K562 (cell line): ENCODE measurements around the gene CASP2. TPM values are rescaled to one million over a fixed set of nuclear protein-coding genes. Genes with fewer than 3 reads are reported as not detected.

Experiments
- CBX1 ChIP-seq: sonication (generic); IDR thresholded peaks from 2 replicates; pipeline ENCODE4 v1.6.1; 2016; ENCODE audit warnings: antibody characterized with exemption, low read depth, mild to moderate bottlenecking
- CCNT2 ChIP-seq: IDR thresholded peaks from 2 replicates; pipeline ENCODE4 v1.6.1; 2011; ENCODE audit warnings: borderline replicate concordance, low read depth, mild to moderate bottlenecking, moderate library complexity, mixed read lengths, low read length; ENCODE audit not compliant: insufficient read length; ENCODE audit errors: extremely low read depth
- CHD4 ChIP-seq: fragments of 200-600 bp; sonication (generic); IDR thresholded peaks from 3 replicates; pipeline ENCODE4 v1.6.1; 2012; ENCODE audit warnings: low read depth, mild to moderate bottlenecking, mixed read lengths, low read length, inconsistent platforms; ENCODE audit not compliant: insufficient read depth, insufficient replicate concordance, poor library complexity, severe bottlenecking
- GABPB2 ChIP-seq: fragments of 250-450 bp; sonication (Bioruptor Pico); conservative IDR thresholded peaks from 2 replicates; pipeline ENCODE4 v1.5.1; 2021; ENCODE audit warnings: mild to moderate bottlenecking
- HSF4 ChIP-seq: fragments of 250-450 bp; sonication (Bioruptor Pico); IDR thresholded peaks from 2 replicates; pipeline ENCODE4 v2.1.2; 2022; ENCODE audit warnings: mild to moderate bottlenecking, moderate library complexity, borderline replicate concordance
- KAT7 ChIP-seq: sonication (generic); formaldehyde crosslinking; IDR thresholded peaks from 2 replicates; pipeline ENCODE4 v1.8.0; 2022; ENCODE audit warnings: missing genetic modification reagents, mild to moderate bottlenecking, borderline replicate concordance
- MCM7 ChIP-seq, 2 experiments: fragments of 450-650 bp; IDR thresholded peaks; 2 replicates each; pipeline ENCODE4 v1.6.1; 2016 to 2018
- NCOA1 ChIP-seq: fragments of 450-650 bp; IDR thresholded peaks from 2 replicates; pipeline ENCODE4 v1.6.1; 2016; ENCODE audit warnings: low read depth
- NCOA6 ChIP-seq: fragments of 450-650 bp; IDR thresholded peaks from 2 replicates; pipeline ENCODE4 v1.6.1; 2017; ENCODE audit warnings: mild to moderate bottlenecking
- PHF20 ChIP-seq: fragments of 450-650 bp; IDR thresholded peaks from 2 replicates; pipeline ENCODE4 v1.6.1; 2018; ENCODE audit not compliant: partially characterized antibody
- POLR2AphosphoS5 ChIP-seq: IDR thresholded peaks from 2 replicates; pipeline ENCODE4 v1.6.1; 2011; ENCODE audit warnings: mild to moderate bottlenecking, low read depth, low read length, moderate library complexity; ENCODE audit not compliant: control insufficient read depth, insufficient read depth
- SIN3B ChIP-seq: fragments of 450-650 bp; IDR thresholded peaks from 2 replicates; pipeline ENCODE4 v1.6.1; 2017; ENCODE audit warnings: low read depth, mild to moderate bottlenecking, moderate library complexity
- SRSF3 ChIP-seq: fragments of 200-400 bp; formaldehyde crosslinking; IDR thresholded peaks from 2 replicates; pipeline ENCODE4 v1.6.1; 2016; ENCODE audit warnings: mild to moderate bottlenecking, low read length, moderate library complexity; ENCODE audit not compliant: insufficient read depth
- WHSC1 ChIP-seq: IDR thresholded peaks from one replicate; pipeline ENCODE4 v1.6.1; 2012; ENCODE audit warnings: low read length, control low read depth, inconsistent platforms
- YBX1 ChIP-seq: fragments of 450-650 bp; IDR thresholded peaks from 2 replicates; pipeline ENCODE4 v1.7.1; 2016; ENCODE audit warnings: mild to moderate bottlenecking
- ZFP1 ChIP-seq: fragments of 450-650 bp; formaldehyde crosslinking; IDR thresholded peaks from 2 replicates; pipeline ENCODE4 v1.4.0; 2020; ENCODE audit warnings: mild to moderate bottlenecking, mixed read lengths
- ZKSCAN1 ChIP-seq: fragments of 150-350 bp; IDR thresholded peaks from 2 replicates; pipeline ENCODE4 v1.6.1; 2016; ENCODE audit warnings: low read depth, low read length
- ZKSCAN3 ChIP-seq: fragments of 250-450 bp; sonication (Bioruptor Pico); IDR thresholded peaks from 2 replicates; pipeline ENCODE4 v1.4.0; 2020
- ZNF347 ChIP-seq: fragments of 450-650 bp; formaldehyde crosslinking; IDR thresholded peaks from 2 replicates; pipeline ENCODE4 v1.4.0; 2020; ENCODE audit warnings: low read depth, mild to moderate bottlenecking, moderate library complexity
- ZNF589 ChIP-seq: fragments of 200-800 bp; sonication (Bioruptor generic); IDR thresholded peaks from 2 replicates; pipeline ENCODE4 v1.6.1; 2016; ENCODE audit warnings: low read depth, missing genetic modification characterization, missing compliant biosample characterization
- ZNF740 ChIP-seq, 3 experiments: fragments of 200-800 bp in 1 of 3; sonication (Bioruptor generic) in 1 of 3; sonication (generic) in 1 of 3; formaldehyde crosslinking in 1 of 3; IDR thresholded peaks; 2 replicates each; pipeline versions ENCODE4 v1.6.1 to v1.8.0; 2016 to 2022; ENCODE audit warnings: mild to moderate bottlenecking in 2 of 3, missing compliant biosample characterization in 2 of 3, missing genetic modification characterization in 2 of 3, missing genetic modification reagents in 1 of 3
- ZZZ3 ChIP-seq: fragments of 450-650 bp; IDR thresholded peaks from 2 replicates; pipeline ENCODE4 v1.6.1; 2016; ENCODE audit warnings: antibody characterized with exemption, mild to moderate bottlenecking, moderate library complexity
- polyA plus RNA-seq, 8 experiments: library from polyadenylated mRNA; depleted of rRNA in 4 of 8; stranded (reverse) in 5 of 8; unstranded in 3 of 8; fragments of >200 nt; fragmentation: Nextera tagmentation in 2 of 8; fragmentation: Illumina TruSeq in 1 of 8; extraction: Ambion mirVana in 2 of 8; extraction: Trizol in 1 of 8; gene quantifications; 2 replicates each; pipeline versions ENCODE4 v1.2.1 to v1.2.3, GENCODE V29; 2011 to 2014; ENCODE audit warnings: inconsistent platforms in 1 of 8, missing spikeins in 1 of 8
- total RNA-seq, 7 experiments: library from RNA; depleted of rRNA in 6 of 7; stranded (reverse); fragments of >200 nt in 6 of 7; fragmentation: Illumina TruSeq in 2 of 7; extraction: Trizol in 2 of 7; gene quantifications; 2 replicates each; pipeline versions ENCODE4 v1.2.1 to v1.2.3, GENCODE V29; 2011 to 2021; ENCODE audit warnings: low replicate concordance in 1 of 7
- TF ChIP-seq, protein P1 (sequence below): fragments of 450-650 bp; formaldehyde crosslinking; IDR thresholded peaks from 2 replicates; pipeline ENCODE4 v1.4.0; 2022; ENCODE audit warnings: missing genetic modification characterization
- TF ChIP-seq, protein P2 (sequence below): sonication (generic); formaldehyde crosslinking; IDR thresholded peaks from 2 replicates; pipeline ENCODE4 v1.5.0; 2020; ENCODE audit warnings: missing genetic modification reagents

CASP2 gene
- total and polyA plus RNA-seq, 9 of the 15 experiments (the other 6 are each of a cell fraction or from before 2014, with no cell fraction given) = 18.8 to 64.9 (median 24.1) TPM

- TF ChIP-seq ZNF740 (CRISPR knock-in tag; IDR thresholded peaks at IDR 0.05) (peak; percentile 80), ZNF740 (tag; IDR thresholded peaks at IDR 0.05) (no peak), ZKSCAN1 (peak; percentile 57; the same call in 1 of the 2 replicates), CHD4 (no peak), ZFP1 (no peak), PHF20 (peak; percentile 77), ZZZ3 (no peak; the same call in 1 of the 2 replicates), GABPB2 (no peak), HSF4 (CRISPR knock-in tag) (0 out of 2 replicates have a peak, but pooled peaks have one; percentile 56), NCOA6 (no peak), SIN3B (0 out of 2 replicates have a peak, but pooled peaks have one; percentile 31), KAT7 (peak; percentile 75), YBX1 (no peak), WHSC1 (no peak), NCOA1 (no peak), SRSF3 (0 out of 2 replicates have a peak, but pooled peaks have one; percentile 87), CCNT2 (peak; percentile 51), POLR2AphosphoS5 (peak; percentile 75), CBX1 (peak; percentile 85), MCM7 (IDR thresholded peaks at IDR 0.05) (no peak), ZNF347 (CRISPR knock-in tag) (no peak), ZNF589 (0 out of 2 replicates have a peak, but pooled peaks have one; percentile 59), ZKSCAN3 (CRISPR knock-in tag) (no peak)
- TF ChIP-seq, protein P1, sequence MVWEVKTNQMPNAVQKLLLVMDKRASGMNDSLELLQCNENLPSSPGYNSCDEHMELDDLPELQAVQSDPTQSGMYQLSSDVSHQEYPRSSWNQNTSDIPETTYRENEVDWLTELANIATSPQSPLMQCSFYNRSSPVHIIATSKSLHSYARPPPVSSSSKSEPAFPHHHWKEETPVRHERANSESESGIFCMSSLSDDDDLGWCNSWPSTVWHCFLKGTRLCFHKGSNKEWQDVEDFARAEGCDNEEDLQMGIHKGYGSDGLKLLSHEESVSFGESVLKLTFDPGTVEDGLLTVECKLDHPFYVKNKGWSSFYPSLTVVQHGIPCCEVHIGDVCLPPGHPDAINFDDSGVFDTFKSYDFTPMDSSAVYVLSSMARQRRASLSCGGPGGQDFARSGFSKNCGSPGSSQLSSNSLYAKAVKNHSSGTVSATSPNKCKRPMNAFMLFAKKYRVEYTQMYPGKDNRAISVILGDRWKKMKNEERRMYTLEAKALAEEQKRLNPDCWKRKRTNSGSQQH = peak; percentile 47; the same call in 1 of the 2 replicates
- TF ChIP-seq, protein P2, sequence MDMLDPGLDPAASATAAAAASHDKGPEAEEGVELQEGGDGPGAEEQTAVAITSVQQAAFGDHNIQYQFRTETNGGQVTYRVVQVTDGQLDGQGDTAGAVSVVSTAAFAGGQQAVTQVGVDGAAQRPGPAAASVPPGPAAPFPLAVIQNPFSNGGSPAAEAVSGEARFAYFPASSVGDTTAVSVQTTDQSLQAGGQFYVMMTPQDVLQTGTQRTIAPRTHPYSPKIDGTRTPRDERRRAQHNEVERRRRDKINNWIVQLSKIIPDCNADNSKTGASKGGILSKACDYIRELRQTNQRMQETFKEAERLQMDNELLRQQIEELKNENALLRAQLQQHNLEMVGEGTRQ (CRISPR knock-in tag) = no peak
Measured at GRCh38 chr7:143287935-143288826, at the start of gene CASP2 (continued).
